GM12864 (cell line): Measurements from ENCODE around the gene MASP2.
"Not testable (repeated sequence)": the region's sequence is repeated elsewhere in the genome, so short reads cannot be mapped to it uniquely, and the experiment has no call there.

Experiments used
- DNase-seq: peaks from one replicate; pipeline ENCODE4 v3.0.0-alpha.2; 2011; ENCODE audit warnings: low read depth
- H3K4me3 ChIP-seq: 2 replicates; pipeline ENCODE4 v1.5.1; 2011; ENCODE audit warnings: mild to moderate bottlenecking, low read depth, low read length, control low read depth
- TF ChIP-seq, protein P1 (sequence below): IDR thresholded peaks from 2 replicates; pipeline ENCODE4 v1.5.1; 2011; ENCODE audit warnings: low read depth, mild to moderate bottlenecking, moderate library complexity, low read length, control low read depth, inconsistent platforms; ENCODE audit errors: missing control alignments

The MASP2 gene

DNA sequence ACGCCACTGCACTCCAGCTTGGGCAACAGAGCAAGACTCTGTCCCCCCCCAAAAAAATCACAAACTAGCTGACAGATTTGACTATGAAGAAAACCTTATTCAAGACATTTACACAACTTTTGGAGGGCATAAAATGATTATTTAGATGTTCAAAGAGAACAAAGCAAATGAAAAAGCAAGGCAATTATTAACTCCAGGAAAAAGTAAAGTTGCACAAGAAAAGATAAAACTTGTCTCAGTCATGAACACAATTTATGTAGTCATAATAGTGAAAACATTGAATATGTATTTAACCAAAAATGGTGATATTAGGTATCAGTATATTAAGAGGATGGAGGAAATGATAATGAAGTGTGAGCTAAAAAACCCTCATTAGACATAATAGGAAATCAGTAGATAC is 46.5 kb downstream of the MASP2 start:
- no peak for DNase-seq
- H3K4me3 ChIP-seq: no peak overlapping the region
- TF ChIP-seq, protein P1, sequence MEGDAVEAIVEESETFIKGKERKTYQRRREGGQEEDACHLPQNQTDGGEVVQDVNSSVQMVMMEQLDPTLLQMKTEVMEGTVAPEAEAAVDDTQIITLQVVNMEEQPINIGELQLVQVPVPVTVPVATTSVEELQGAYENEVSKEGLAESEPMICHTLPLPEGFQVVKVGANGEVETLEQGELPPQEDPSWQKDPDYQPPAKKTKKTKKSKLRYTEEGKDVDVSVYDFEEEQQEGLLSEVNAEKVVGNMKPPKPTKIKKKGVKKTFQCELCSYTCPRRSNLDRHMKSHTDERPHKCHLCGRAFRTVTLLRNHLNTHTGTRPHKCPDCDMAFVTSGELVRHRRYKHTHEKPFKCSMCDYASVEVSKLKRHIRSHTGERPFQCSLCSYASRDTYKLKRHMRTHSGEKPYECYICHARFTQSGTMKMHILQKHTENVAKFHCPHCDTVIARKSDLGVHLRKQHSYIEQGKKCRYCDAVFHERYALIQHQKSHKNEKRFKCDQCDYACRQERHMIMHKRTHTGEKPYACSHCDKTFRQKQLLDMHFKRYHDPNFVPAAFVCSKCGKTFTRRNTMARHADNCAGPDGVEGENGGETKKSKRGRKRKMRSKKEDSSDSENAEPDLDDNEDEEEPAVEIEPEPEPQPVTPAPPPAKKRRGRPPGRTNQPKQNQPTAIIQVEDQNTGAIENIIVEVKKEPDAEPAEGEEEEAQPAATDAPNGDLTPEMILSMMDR: no peak

DNA sequence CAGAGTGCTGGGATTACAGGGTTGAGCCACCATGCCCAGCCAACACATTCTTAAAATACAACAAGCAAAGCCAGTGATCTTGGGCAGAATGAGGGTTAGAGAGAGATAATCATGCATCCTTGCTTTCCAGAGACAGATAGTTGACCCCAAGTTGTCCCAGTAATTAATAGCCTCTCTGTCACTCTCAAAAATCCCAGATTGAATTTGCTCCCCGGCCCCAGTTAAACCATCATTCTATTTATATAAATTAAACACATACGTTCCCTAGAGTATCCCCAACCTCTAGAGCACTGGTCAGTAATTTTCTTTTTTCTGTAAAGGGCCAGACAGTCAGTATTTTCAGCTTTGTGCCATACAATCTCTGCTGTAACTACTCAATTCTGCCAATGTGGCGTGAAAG is 50.9 kb downstream of the MASP2 start:
- DNase-seq: no peak
- TF ChIP-seq, protein P1: no peak
- no peak overlapping the region for H3K4me3 ChIP-seq

DNA sequence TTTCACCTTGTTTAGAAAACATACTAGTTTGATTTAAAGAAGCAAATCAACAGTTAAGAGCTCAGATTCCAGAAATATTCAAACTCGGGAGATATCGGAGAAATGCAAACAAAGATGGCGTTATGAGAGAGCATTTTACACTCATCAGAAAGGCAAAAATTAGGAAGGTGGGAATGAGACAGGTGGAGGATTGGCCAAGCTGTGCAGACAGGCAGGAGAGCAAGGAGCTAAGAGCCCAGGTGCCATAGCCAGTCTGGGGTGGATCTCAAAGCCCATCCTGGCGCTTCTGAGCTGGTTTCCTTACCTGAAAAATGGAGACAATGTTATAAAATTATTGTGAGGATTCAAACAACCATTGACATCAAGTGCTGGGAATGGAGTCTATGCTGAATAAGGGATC is 54.2 kb downstream of the MASP2 start:
- no peak for DNase-seq
- H3K4me3 ChIP-seq: no peak overlapping the region
- TF ChIP-seq, protein P1: no peak

GRCh38 chr1:10992004-10992403 is 55.0 kb downstream of the MASP2 start:
- H3K4me3 ChIP-seq, DNase-seq: not testable (repeated sequence)

- TF ChIP-seq, protein P1: no peak
- no peak overlapping the region for H3K4me3 ChIP-seq
- DNase-seq: no peak
Measured at GRCh38 chr1:10990828-10991227, 56.2 kb downstream of the MASP2 start.

GRCh38 chr1:10989920-10990516 is 57.0 kb downstream of the MASP2 start:
- not testable (repeated sequence) for DNase-seq, H3K4me3 ChIP-seq

DNA sequence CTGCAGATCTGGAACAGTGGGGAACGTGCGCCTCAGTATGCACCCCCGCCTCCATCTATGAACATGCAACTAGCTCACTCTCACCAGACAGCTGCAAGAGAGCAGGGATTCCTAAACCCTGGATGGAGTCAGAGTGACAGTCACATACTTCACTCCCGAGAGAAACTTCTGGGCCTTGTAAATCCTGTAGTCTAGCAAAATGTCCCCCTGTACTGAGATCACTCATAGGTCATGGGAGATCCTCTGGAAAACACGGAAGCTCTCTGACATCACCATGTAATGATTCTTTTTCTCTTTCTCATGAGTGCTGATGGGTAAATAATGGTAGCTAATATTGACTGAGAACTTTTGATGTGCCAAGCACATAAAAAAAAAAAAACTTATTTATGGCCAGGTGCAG is 57.9 kb downstream of the MASP2 start:
- TF ChIP-seq, protein P1: no peak
- H3K4me3 ChIP-seq: no peak overlapping the region
- no peak for DNase-seq

GRCh38 chr1:10987840-10988417 is 59.1 kb downstream of the MASP2 start:
- TF ChIP-seq, protein P1: no peak
- DNase-seq: no peak
- H3K4me3 ChIP-seq: no peak overlapping the region
